Stimulated activated naive CD8-positive, alpha-beta T cell treated with anti-CD3 and anti-CD28 coated beads, Interleukin-15, amount 100 ng/mL, for 72 hours (primary cell): Measurements from ENCODE around the gene CHST10.
"Not testable (repeated sequence)": the region's sequence is repeated elsewhere in the genome, so short reads cannot be mapped to it uniquely, and the experiment has no call there.

Experiments
- ATAC-seq: fragments of 150-1000 bp; cut with Tn5 transposase; 2 replicates; pipeline ENCODE4 v1.10.0; 2021; ENCODE audit warnings: mild to moderate bottlenecking, moderate library complexity
- DNase-seq, 2 donors: peaks; one replicate each; pipeline ENCODE4 v3.0.0; 2021 to 2022
- H3K27ac Mint-ChIP-seq, 2 donors: one replicate each; pipeline ENCODE4 v1.8.0; 2022; ENCODE audit warnings: mild to moderate bottlenecking in 2 of 2, mixed read lengths in 2 of 2, moderate library complexity in 2 of 2
- H3K27me3 Mint-ChIP-seq: one replicate; pipeline ENCODE4 v1.8.0; 2022; ENCODE audit warnings: mixed read lengths
- H3K4me1 Mint-ChIP-seq: one replicate; pipeline ENCODE4 v1.8.0; 2022; ENCODE audit warnings: mild to moderate bottlenecking, mixed read lengths
- H3K4me3 Mint-ChIP-seq, 2 donors: one replicate each; pipeline ENCODE4 v1.8.0; 2022; ENCODE audit warnings: mild to moderate bottlenecking in 2 of 2, mixed read lengths in 2 of 2, moderate library complexity in 1 of 2
- H3K9me3 Mint-ChIP-seq, 2 donors: one replicate each; pipeline ENCODE4 v1.8.0; 2022; ENCODE audit warnings: mixed read lengths in 2 of 2

The CHST10 gene

DNA sequence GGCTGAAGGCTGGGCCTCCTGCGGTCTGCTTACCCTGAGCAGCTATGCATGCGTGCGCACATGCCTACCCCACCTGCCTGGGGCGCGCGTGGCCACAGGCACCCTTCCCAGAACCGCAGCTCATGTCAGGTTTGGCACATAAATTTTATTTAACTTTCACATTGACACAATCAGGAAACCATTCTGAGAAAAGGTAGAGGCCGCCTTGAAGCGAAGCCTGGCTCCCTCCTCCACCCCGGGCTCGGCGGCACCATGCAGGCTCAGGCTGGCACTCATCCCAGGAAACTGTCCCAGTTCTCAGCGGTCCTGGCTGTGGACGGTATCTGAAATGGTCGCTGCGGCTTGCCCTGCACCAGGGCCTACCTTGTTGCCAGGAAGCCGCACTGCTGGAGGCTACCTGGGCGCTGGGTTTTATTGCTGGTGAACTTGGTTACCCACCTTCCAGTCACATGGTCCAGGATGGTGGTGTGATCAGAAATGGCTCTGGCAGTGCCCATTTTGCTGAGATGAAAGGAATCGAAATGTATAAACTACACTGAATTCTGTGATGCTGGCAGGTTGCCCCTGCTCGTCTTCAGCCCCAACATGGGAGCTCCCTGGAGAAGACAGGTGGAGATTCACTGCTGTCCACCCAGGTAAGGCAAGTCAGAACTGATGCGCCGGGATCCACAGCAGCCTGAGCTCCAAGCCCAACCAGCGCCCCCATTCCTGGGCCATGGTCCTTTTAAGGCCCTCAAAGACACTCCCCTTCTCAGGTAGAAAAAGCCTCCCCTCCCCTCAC, 25.5 kb downstream of the CHST10 start:
- ATAC-seq (no peak), DNase-seq (no peak)
- H3K4me3 Mint-ChIP-seq: no peak overlapping the region
- no peak overlapping the region for H3K27ac Mint-ChIP-seq
- H3K4me1 Mint-ChIP-seq: no peaks in the 10 kb centered on the region
- H3K27me3 Mint-ChIP-seq: no peaks in the 10 kb centered on the region
- no peaks in the 10 kb centered on the region for H3K9me3 Mint-ChIP-seq

DNA sequence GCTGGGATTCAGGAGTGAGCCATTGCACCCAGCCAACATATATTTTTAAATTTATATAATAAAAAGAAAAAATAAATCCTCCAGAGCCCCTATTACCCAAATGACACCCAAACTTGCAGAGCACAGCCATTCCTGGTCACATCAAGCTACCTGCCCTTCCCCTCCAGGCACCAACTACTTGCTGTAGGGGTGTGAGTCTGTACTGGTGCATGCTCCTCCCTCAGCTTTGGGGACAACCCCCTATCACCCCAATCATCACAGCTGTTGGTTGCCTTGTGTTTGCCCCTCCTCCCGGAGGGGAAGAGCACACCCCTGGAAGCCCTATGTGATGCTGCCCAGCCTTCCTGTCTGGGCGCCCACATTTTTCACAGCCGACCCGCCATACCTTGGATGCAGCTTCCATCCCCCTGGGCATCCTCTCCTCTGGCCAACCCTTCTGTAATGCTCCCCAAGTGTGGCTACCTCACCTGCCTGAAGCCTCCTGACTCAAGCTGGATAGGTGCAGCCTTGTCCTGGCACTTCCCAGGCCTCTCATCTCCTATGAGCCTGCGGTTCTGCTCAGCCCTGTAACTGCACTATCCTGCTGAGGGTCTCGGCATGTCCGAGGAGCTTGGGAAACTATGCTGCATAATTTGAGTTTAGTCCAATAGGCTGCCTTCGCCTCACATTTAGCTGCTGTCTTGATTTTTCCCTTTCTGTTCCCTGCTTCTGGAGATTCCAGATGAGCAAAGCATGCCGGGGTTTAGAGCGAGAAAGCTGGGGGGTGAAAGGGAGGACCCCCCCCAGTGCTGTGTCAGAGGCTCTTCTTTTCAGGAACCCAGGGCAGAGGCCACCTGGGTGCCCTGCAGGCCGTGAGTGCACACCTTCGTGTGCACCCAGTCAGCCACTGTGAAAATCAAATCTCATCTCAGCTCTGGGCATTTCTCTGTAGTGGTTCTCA, 27.2 kb downstream of the CHST10 start:
- H3K27ac Mint-ChIP-seq: no peak overlapping the region
- H3K4me1 Mint-ChIP-seq: no peaks in the 10 kb centered on the region
- no peak for DNase-seq
- H3K4me3 Mint-ChIP-seq: no peak overlapping the region
- no peak for ATAC-seq
- H3K9me3 Mint-ChIP-seq: no peaks in the 10 kb centered on the region
- H3K27me3 Mint-ChIP-seq: no peaks in the 10 kb centered on the region

DNA sequence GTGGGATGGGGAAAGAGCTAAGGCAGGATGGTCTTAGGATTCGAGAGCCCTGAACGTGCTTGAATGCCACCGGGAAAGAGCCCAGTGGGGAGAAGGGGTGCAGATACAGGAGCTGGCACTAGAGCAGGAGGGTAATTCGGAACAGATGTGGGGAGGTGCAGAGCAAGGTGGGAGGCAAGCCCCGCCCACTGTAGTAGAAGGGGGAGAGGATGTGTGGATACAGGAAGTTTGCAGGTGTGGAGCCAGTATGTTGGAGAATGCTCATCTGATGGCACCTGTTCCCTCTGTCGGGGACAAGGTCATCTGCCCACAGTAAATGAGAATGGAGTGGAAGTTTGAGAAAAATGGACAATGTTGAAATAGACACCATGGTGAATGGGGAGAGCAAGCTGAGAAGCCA, 28.8 kb downstream of the CHST10 start:
- no peak overlapping the region for H3K27ac Mint-ChIP-seq
- DNase-seq (no peak), ATAC-seq (no peak)
- H3K4me3 Mint-ChIP-seq: no peak overlapping the region
- H3K27me3 Mint-ChIP-seq: no peaks in the 10 kb centered on the region
- no peaks in the 10 kb centered on the region for H3K9me3 Mint-ChIP-seq
- no peaks in the 10 kb centered on the region for H3K4me1 Mint-ChIP-seq

DNA sequence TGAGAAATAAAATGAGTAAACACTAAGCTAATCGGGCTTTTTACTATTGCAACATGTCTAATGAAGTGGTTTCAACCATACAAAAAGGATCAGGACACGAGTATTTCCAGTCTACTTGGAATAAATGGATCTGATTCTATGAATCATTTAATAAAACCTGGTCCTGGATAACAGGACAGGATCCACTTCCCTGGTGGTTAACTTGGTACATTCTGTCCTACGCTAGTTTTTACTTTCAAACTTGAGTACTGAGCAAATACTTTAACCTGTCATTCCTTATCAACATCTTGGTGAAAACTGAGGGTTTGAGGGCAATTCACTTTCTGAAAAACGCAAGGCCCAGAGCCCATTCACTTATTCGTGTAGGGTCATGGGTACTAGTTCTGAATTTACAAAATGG, 33.5 kb downstream of the CHST10 start:
- Mint-ChIP-seq H3K4me3 (no peak overlapping the region), H3K27me3 (no peaks in the 10 kb centered on the region), H3K4me1 (no peaks in the 10 kb centered on the region), H3K9me3 (no peaks in the 10 kb centered on the region), H3K27ac (no peak overlapping the region)
- ATAC-seq: no peak
- no peak for DNase-seq

DNA sequence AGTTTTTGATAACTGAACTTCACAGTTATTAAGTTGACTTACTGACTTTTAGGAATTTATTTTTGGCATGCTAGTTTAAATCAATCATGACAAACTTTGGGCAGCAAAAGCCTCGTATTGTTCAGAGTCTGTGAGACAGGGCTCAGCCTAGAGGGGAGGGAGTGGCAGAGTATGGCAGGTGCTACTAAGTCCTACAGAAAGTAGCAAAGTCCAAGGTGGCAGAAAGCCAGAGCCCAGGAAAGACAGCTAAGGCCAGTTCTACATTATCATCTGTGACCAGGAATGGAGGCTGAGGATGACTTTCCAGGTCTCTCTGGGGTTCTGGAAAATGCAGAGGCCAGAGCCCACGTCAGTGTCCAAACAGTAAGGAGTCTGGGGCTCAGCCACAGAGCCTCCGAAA, 34.2 kb downstream of the CHST10 start:
- Mint-ChIP-seq H3K4me3 (no peak overlapping the region), H3K4me1 (no peaks in the 10 kb centered on the region), H3K27ac (no peak overlapping the region), H3K27me3 (no peaks in the 10 kb centered on the region), H3K9me3 (no peaks in the 10 kb centered on the region)
- no peak for DNase-seq
- no peak for ATAC-seq

DNA sequence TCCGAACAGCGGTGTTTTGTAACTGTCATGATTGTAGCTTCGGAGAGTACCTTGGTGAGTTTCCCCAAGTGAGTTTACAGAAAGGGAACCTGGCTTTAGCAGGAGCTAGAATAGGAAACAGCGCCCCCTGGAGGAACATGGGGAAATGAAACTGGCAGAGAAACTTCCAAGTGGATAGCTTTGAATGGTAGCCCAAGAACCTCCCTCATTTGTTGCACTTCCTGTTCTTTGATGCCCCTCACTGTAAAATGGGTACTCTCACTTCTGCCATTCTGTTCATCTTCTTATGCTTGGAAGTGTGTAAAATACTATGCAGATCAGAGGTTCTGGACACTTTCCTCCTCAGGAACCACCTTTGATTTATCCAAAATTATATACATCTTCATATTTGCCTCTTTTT, 36.2 kb downstream of the CHST10 start:
- ATAC-seq: peak; percentile 60
- H3K27ac Mint-ChIP-seq: no peak overlapping the region
- H3K27me3 Mint-ChIP-seq: no peaks in the 10 kb centered on the region
- no peaks in the 10 kb centered on the region for H3K9me3 Mint-ChIP-seq
- H3K4me3 Mint-ChIP-seq: no peak overlapping the region
- no peaks in the 10 kb centered on the region for H3K4me1 Mint-ChIP-seq
- peak; percentile 59 to 65 for DNase-seq

DNA sequence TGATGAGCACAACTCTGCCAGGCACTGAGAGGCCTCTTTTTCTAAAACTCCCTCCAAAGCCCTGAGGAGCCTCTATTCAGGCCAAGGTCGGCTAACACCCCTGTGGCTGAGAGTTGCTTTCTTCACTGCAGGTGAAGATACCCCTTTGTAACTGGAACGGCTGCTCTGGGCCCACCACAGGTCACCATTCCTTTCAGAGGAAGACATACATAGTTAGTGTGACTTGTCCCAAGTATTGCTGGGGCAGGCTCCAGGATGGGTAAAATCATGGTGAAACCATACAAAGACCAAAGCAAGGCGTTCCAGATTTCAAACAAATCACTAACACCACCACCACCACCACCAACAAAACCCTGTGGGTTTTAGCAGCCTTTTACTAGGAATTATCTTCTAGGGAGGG, 36.8 kb downstream of the CHST10 start:
- H3K9me3 Mint-ChIP-seq: no peaks in the 10 kb centered on the region

DNA sequence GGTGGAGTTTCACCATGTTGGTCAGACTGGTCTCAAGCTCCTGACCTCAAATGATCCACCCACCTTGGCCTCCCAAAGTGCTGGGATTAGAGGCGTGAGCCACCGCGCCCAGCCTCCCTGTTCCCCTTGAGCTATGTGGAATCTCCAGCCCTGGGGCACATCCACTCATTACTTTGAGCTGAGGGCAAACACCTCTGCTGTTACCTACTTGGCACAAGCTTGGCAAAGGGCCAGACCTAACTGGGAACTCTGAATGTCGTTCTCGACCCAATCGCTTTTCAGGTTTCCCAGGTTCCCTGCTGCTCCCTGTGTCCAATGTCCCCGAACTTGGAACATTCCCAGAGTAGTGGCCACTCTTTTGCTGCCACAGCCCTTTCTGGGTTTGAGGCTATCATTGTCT, 40.6 kb downstream of the CHST10 start:
- no peaks in the 10 kb centered on the region for H3K27me3 Mint-ChIP-seq
- DNase-seq (no peak), ATAC-seq (no peak)
- H3K4me1 Mint-ChIP-seq: no peaks in the 10 kb centered on the region
- no peak overlapping the region for H3K27ac Mint-ChIP-seq
- no peak overlapping the region for H3K4me3 Mint-ChIP-seq
- peaks cover 7 to 9% of the 10 kb centered on the region in 2 donors for H3K9me3 Mint-ChIP-seq

More for the DNA sequence above, 36.8 kb downstream of the CHST10 start:
- DNase-seq (no peak), ATAC-seq (no peak)
- H3K27me3 Mint-ChIP-seq: no peaks in the 10 kb centered on the region
- no peak overlapping the region for H3K27ac Mint-ChIP-seq
- H3K4me1 Mint-ChIP-seq: no peaks in the 10 kb centered on the region
- no peak overlapping the region for H3K4me3 Mint-ChIP-seq

DNA sequence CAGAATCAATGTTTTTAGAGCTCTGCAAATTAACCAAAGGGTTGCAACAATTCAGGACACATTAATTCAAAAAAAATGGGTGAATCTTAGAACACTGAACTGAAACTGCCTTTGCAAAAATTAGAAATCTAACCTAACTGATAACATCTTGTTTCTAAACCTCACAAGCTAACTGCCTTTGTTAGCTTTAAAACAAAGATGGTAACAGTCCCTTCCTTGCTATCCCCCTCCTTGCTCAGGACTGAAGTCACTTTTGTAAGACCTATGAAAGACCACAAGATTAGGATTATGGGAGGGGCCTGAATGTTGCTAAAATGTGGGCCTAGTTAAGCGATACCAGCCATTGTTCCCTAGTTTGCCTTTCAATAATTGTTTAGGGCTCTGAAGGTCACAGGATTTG, 50.3 kb downstream of the CHST10 start:
- Mint-ChIP-seq H3K27ac (no peak overlapping the region), H3K4me3 (no peak overlapping the region), H3K4me1 (no peaks in the 10 kb centered on the region), H3K9me3 (peaks cover 24 to 39% of the 10 kb centered on the region in 2 donors), H3K27me3 (peaks cover 16% of the 10 kb centered on the region)
- ATAC-seq: no peak
- DNase-seq: no peak

DNA sequence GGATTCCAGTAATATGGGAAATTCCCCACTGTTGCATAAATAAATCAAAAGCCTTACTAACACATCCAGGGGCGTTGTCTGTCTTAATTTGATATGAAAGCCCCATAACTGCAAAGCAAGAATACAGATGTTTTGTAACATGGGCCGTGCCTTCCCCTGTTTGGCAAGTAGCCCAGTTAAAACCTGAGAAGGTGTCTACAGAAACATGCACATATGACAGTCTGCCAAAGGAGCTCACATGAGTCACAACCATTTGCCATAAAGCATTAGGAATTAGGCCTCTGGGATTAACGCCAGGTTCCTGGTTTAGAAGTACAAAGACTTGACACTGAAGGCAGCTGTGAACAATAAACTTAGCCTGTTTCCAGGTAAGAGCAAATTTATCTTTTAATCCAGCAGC, 52.0 kb downstream of the CHST10 start:
- Mint-ChIP-seq H3K27me3 (peaks cover 16% of the 10 kb centered on the region), H3K4me1 (no peaks in the 10 kb centered on the region), H3K9me3 (peaks cover 17 to 39% of the 10 kb centered on the region in 2 donors), H3K27ac (no peak overlapping the region), H3K4me3 (no peak overlapping the region)
- no peak for ATAC-seq
- no peak for DNase-seq

DNA sequence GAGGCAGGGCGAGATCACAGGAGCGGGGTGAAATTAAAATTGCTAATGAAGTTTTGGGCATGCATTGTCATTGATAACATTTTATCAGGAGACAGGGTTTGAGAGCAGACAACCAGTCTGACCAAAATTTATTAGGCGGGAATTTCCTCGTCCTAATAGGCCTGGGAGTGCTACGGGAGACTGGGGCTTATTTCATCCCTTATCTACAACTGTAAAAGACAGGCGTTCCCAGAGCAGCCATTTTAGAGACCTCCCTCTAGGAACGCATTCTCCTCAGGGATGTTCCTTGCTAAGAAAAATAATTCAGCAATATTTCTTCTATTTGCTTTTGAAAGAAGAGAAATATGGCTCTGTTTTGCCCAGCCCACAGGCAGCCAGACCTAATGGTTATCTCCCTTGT, 55.2 kb downstream of the CHST10 start:
- not testable (repeated sequence) for ATAC-seq
- H3K9me3 Mint-ChIP-seq: peaks cover 11 to 30% of the 10 kb centered on the region in 2 donors
- H3K27ac Mint-ChIP-seq: peak overlapping the region in 1 of 2 donors; percentile 54

DNA sequence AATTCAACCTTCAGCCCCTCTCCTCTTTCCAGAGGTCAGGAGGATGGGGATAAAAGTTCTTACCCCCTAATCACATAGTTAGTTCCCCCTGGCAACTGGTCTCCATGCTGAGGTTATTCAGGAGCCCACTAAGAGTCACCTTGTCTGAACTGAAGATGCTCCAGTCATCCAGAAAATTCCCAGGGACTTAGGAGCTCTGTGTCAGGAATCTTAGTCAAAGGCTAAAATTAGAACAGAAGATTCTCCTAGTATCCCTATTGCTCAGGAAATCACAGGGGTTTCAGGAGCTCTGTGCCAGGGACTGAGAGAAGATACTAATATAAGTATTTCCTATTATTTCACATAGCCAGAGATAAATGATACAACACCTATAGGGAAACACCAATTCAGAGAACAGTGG, 57.9 kb downstream of the CHST10 start:
- H3K4me3 Mint-ChIP-seq: no peak overlapping the region
- peaks cover 24% of the 10 kb centered on the region for H3K27me3 Mint-ChIP-seq
- ATAC-seq: no peak
- H3K27ac Mint-ChIP-seq: no peak overlapping the region
- H3K9me3 Mint-ChIP-seq: peaks cover 11 to 30% of the 10 kb centered on the region in 2 donors
- no peak for DNase-seq
- no peaks in the 10 kb centered on the region for H3K4me1 Mint-ChIP-seq

More for the DNA sequence above, 55.2 kb downstream of the CHST10 start:
- not testable (repeated sequence) for DNase-seq, H3K4me3 Mint-ChIP-seq, H3K4me1 Mint-ChIP-seq, H3K27me3 Mint-ChIP-seq

DNA sequence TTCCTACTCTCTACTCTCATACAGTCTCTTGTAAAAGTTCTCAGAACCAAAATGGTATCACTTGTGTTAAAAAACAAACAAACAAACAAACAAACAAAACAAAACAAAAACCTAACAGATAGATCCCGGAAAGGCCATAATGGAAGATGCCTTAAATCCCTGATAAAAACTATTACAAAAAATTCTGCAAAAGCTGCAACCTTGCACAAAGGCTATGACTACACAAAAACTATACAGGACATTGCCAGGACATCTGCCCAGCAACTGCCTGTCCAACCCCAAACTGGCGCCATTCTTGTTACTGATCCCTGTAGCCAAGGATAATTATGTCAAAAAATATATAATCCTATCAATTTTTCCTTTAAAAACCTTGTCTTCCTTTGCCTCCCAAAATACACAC, 58.9 kb downstream of the CHST10 start:
- H3K4me3 Mint-ChIP-seq: no peak overlapping the region
- no peak for DNase-seq
- H3K4me1 Mint-ChIP-seq: no peaks in the 10 kb centered on the region
- ATAC-seq: no peak
- no peak overlapping the region for H3K27ac Mint-ChIP-seq
- H3K9me3 Mint-ChIP-seq: peaks cover 11 to 27% of the 10 kb centered on the region in 2 donors
- H3K27me3 Mint-ChIP-seq: peaks cover 34% of the 10 kb centered on the region

DNA sequence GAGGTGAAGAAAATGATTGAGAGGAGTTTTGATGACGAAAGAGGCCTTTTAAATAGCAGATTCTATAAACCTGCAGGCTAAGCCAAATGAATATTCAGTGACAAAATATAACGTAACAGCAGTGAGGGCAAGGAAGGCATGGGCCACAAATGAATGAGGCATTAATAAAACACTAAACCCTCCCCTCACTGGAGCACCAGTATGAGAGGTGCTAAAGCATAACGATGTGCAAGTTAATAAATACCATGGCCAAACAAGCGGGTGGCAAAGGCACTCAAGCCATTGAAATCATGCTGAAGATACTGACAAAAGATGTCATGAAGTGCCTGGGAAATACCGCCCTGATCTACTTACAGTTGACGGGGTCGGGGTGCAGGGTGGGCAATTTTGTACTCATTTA, 64.9 kb downstream of the CHST10 start:
- no peak for DNase-seq
- no peak for ATAC-seq
- Mint-ChIP-seq H3K4me3 (no peak overlapping the region), H3K9me3 (no peaks in the 10 kb centered on the region), H3K27ac (no peak overlapping the region), H3K27me3 (peaks cover 50% of the 10 kb centered on the region), H3K4me1 (no peaks in the 10 kb centered on the region)

DNA sequence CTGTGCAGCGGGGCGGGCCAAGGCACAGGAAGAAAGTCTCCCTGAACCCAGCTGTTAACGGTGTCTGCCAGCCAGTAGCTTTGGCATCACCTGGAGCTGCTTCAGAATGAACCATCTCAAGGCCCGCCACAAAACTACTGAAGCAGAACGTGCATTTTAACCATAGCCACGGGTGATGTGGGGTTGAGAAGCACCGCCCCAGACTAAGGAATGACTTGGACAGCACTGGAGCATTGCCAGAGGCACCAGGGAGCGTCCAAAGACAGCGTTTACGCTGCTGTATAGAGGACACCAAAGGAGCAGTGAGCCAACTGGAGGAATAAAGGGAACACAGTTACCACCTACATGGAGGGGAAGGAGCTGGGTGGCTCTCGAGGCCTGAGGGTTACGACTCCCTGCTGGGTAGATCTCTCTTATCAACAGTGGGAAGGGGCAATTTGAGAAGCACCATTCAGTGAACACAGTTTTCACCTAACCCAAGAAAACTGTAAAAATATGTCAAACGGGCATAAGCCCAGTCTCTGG, 66.7 kb downstream of the CHST10 start:
- ATAC-seq: no peak
- H3K9me3 Mint-ChIP-seq: no peaks in the 10 kb centered on the region
- H3K27me3 Mint-ChIP-seq: peaks cover 35% of the 10 kb centered on the region
- H3K4me3 Mint-ChIP-seq: no peak overlapping the region
- no peak for DNase-seq
- no peaks in the 10 kb centered on the region for H3K4me1 Mint-ChIP-seq
- H3K27ac Mint-ChIP-seq: no peak overlapping the region

DNA sequence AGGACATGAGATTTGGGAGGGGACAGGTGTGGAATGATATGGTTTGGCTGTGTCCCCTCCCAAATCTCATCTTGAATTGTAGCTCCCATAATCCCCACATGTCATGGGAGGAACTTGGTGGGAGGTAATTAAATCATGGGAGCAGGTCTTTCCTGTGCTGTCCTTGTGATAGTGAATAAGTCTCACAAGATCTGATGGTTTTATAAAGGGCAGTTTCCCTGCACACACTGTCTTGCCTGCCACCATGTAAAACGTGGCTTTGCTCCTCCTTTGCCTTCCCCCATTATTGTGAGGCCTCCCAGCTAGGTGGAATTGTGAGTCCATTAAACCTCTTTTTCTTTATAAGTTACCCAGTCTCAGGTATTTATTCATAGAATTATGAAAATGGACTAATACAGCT, 72.3 kb downstream of the CHST10 start:
- DNase-seq, ATAC-seq, H3K4me3 Mint-ChIP-seq, H3K4me1 Mint-ChIP-seq, H3K27ac Mint-ChIP-seq: not testable (repeated sequence)
- peaks cover 35% of the 10 kb centered on the region for H3K27me3 Mint-ChIP-seq
- H3K9me3 Mint-ChIP-seq: peaks cover 4 to 13% of the 10 kb centered on the region in 2 donors
